HFF-Myc (cell line): ENCODE measurements around the gene TMEM186.

ENCODE experiments used
- DNase-seq: peaks from one replicate; pipeline ENCODE4 v3.0.0-alpha.2; 2011; ENCODE audit warnings: low read depth; ENCODE audit errors: extremely low read depth
- H3K4me3 ChIP-seq: replicated peaks from 2 replicates; pipeline ENCODE4 v1.5.1; 2011; ENCODE audit warnings: low read depth, mild to moderate bottlenecking, control low read depth, low read length
- CTCF ChIP-seq: IDR thresholded peaks from 2 replicates; pipeline ENCODE4 v1.5.1; 2012; ENCODE audit warnings: mild to moderate bottlenecking, low read depth, low read length, control low read depth; ENCODE audit errors: missing control alignments

TMEM186 gene

GRCh38 chr16:8762254-8762653 lies 35.2 kb downstream of the TMEM186 start:
- DNase-seq, result no peak
- no peak overlapping the region for H3K4me3 ChIP-seq
- TF ChIP-seq CTCF, result no peak

- no peak overlapping the region for H3K4me3 ChIP-seq
- DNase-seq, result no peak
- TF ChIP-seq CTCF, result no peak
These were observed 36.4 kb downstream of the TMEM186 start for GRCh38 chr16:8761078-8761477.

DNA sequence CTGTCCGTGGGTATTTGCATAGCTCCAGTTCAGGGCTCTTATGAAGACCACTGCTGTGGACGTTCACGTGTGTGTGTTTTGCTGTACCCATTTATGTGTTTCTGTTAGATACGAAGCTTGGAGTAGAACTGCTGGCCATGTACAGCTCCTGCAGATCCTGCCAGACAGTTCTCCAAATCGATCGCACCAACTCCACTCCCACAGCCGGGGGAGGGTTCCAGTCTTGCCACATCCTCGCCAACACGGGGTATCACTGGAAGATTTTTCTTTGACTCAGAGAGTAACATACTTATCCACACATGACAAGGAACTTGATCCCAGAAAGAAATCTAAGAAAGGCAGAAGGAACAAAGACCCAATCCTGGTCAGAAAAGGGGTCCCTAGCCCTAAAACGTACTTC lies 37.4 kb downstream of the TMEM186 start:
- H3K4me3 ChIP-seq, result no peak overlapping the region
- no peak for DNase-seq
- no peak for TF ChIP-seq CTCF

- TF ChIP-seq CTCF, result no peak
- no peak for DNase-seq
- no peak overlapping the region for H3K4me3 ChIP-seq
These were observed 39.4 kb downstream of the TMEM186 start for GRCh38 chr16:8758022-8758421.

GRCh38 chr16:8756755-8757154 lies 40.7 kb downstream of the TMEM186 start:
- no peak for DNase-seq
- TF ChIP-seq CTCF, result no peak

GRCh38 chr16:8753416-8754054 lies 43.9 kb downstream of the TMEM186 start:
- no peak for TF ChIP-seq CTCF
- DNase-seq, result no peak
- no peak overlapping the region for H3K4me3 ChIP-seq

More at GRCh38 chr16:8756755-8757154, 40.7 kb downstream of the TMEM186 start:
- no peak overlapping the region for H3K4me3 ChIP-seq

DNA sequence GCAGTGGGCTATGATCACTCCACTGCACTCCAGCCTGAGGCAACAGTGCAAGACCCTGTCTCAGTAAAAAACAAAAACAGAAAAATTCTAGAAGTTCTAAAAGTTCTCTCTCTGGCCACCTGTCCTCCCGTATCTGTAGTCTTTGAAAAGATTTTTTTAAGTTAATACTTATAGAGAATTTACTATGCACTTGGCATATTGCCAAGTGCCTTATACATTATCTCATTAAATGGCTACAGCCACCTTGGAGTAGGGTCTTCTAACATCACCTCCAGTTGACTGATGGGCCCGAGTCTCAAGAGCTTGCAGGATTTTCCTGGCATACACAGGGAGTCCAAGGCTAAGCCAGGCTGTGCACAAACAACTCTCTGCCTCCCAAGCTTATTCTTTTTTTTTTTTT lies 44.7 kb downstream of the TMEM186 start:
- no peak overlapping the region for H3K4me3 ChIP-seq
- no peak for TF ChIP-seq CTCF
- no peak for DNase-seq
